ENCODE results near the gene GRID2IP.

GRID2IP gene

DNA sequence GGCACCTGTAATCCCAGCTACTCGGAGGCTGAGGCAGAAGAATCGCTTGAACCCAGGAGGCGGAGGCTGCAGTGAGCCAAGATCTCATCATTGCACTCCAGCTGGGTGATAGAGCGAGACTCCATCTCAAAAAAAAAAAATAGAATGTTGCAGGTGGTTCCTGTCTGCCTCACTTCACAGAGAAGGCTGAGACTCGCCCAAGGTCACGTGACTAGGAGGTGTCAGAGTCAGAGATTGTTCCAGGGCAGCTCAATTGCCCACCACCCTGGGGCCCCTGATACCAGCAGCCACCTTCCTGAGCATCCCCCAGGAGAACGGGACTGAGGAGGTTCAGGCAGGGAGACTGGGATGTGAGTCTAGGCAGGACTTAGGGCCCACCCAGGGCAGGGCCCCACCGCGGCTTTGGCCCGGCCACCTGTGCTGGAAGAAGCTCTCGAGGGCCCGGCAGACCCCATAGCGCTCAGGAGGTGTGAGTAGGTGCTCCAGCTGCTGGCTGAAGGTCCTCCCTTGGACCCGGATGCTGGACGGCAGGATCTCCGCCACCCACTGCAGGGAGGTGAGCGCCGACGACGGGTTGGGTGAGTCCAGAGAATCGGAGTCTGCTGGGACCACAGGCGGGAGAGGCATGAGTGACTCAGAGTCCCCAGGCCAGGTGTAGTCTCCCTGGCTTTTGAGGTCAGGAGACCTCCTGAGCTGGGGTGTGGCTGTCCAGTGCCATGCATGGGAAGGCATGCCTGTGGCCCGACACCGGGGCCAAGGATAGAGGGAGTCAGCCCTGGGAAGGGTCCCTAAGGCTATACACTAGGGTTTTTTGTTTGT lies 30.9 kb downstream of the GRID2IP start:
- no peak for DNase-seq (ENCODE audit: low read depth)

DNA sequence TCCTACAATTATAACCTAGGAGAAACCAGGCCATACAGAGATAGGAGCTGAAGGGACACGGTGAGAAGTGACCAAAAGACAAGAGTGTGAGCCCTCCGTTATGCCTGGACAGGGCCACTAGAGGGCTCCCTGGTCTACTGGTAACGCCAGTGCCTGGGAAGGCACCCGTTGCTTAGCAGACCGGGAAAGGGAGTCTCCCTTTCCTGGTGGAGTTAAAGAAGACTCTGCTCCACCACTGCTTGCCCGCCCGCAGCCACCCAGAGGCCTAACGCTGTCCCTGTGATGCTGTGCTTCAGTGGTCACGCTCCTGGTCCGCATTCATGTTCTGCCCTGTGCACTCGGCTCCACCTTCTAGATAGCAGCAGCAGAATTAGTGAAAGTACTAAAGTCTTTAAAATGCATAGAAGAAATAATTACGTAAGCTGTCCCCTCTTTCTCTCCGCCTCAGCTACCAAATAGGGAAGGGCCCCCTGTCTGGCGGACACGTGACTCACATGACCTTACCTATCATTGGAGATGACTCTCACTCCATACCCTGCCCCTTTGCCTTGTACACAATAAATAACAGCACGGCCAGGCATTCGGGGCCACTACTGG lies 34.8 kb downstream of the GRID2IP start:
- DNase-seq (ENCODE audit: low read depth): peak; percentile 43

DNA sequence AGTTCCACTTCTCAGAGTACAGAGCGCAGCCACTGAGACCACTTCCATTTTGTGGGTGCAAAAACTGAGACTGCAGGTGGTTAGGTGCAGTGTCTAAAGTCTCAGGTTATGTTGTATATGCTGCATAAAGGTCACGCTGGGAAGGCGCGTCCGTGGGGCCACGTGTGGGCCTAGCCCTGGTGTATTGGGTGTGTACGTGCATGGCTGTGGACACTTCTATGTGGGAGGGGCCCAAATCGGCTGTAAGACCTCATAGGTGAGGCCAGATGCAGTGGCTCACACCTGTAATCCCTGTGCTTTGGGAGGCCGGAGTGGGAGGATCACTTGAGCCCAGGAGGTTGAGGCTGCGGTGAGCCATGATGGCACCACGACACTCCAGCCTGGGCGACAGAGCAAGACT lies 37.7 kb downstream of the GRID2IP start:
- no peak for DNase-seq (ENCODE audit: low read depth)

DNA sequence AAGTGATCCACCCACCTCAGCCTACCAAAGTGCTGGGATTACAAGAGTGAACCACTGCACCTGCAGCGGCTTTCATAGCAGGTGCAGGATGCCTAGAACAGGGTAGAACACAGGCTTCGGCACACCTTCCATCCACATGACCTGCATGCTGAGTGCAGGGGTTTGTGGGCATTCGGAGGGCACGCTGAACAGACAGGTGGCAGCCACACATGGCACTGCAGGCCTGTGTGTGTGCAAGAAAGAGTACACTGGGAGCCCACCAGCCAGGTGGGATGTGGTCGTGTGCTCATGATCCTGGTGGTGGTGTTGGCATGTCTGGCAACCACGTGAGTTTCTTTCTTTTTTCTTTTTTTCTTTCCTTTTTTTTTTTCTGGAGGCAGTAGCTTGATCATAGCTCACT lies 38.4 kb downstream of the GRID2IP start:
- DNase-seq (ENCODE audit: low read depth): no peak

DNA sequence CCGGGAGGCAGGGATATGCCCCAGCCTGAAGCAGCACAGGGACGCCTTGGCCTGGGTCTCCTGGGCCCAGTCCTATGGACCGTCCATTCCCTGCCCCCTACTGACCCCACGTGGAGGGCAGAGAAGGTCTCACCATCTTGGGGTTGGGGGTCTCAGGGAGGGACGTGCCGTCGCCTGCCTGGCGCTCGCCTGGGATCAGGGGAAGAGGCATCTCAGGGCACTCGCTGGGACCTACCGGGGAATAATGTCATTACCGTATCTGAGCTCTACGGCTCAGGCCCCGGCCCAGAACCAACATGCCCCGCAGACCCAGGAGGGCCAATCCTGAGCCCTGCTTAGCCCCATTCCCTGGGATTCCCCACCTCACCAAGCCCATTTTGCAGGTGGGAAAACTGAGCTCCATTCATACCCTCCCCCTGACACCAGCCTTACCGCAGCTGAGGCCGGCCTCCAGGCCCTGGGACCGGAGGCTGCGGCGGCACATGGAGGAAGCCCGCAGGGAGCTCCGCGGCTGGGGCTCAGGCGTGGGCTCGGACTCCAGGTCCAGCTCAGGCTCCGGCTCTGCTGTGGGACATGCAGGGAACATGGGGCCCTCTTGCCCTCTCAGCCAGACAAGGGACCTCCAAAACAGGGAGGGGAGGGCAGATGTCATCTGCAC lies 40.7 kb downstream of the GRID2IP start:
- DNase-seq (ENCODE audit: low read depth): no peak

DNA sequence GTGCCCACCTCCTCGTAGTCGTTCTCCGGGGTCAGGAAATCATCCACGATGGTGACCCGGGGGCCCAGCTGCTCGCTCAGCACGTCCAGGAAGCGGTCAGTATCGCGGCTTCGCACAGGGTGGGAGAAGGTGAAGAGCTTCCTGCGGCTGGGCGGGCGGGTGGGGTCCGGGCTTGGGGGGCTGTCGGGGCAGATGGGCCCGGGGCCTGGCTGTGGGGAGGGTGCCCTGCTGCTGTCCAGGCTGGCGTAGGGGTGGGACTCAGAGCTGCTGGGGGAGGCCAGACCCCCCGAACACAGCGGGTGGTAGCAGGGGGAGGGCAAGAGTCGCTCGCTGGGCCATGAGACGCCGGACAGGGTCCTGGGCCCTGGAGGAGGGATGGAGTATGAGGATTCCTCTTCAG lies 42.3 kb downstream of the GRID2IP start:
- DNase-seq (ENCODE audit: low read depth): no peak

DNA sequence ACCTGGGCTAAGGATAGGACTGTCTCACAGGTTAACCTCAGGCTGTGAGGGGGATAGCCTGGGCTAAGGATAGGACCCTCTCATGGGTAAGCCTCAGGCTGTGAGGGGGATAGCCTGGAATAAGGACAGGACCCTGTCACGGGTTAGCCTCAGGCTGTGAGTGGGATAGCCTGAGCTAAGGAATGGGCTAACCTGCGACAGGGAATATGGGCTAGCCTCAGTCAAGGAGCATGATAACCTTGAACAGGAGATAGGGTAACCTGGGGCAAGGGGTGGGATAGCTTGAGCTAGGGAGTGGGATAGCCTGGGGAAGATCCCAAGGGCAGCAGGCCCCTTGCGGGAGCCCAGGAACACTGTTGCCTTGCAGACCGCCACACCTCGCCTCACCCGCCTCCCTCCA lies 42.7 kb downstream of the GRID2IP start:
- DNase-seq (ENCODE audit: low read depth): no peak

DNA sequence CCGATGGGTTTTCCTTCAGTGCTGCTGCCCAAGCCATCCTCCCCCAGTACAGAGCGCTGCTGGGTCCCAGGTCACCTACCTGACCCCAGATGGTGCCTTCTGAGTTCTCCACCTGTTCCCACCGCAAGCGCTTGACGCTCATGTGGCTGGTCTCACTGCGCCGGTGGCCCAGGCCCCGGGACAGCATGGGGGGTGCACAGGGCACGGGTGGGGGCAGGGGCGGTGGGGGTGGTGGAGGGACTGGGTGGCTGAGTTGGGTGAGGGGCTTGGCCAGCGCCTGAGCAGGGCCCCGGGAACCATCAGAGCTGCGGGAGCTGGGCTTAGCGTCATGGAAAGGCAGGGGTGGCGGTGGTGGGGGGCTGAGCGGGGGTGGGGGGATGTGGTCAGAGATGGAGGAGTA lies 43.4 kb downstream of the GRID2IP start:
- no peak for DNase-seq (ENCODE audit: low read depth)

DNA sequence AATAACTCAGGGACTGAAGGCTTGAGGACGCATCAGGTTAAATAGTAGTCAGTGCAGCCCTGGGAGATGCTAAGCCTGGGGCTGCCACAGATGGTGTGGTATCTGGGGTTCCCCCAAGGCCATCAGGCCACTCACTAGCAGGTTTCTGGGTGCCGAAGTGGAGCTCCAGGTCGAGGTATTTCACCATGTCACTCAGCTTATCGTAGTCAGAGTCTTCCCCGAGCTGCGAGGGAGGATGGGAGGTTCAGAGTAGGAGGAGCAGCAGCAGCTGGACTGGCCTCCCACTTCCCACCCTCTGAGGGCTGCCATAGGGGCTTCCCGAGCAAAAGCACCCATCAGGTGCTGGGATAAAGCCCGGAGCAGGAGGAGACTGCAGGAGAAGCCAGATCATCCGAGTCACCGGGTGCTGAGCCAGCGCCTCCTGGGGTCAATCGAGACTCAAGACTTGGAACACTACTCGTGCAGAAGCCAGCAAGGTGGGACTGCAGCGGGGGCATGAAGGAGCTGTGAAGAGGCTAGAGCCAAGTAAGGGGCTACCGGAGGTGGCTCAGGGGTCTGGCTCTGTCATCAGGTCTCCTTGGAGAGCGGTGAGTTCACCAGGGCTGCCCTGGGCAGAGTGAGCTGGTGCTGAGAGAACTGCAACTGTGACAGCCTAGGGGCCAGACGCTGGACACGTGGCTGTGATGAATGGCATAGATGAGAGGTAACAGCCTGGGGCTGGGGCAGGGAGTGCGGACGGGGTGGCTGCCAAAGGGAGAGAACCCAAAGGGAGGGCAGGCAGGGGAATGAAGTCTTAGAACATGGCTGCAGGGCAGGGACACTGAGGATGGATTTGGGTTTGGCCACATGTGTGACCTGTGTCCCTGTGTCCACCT lies 45.3 kb downstream of the GRID2IP start:
- DNase-seq (ENCODE audit: low read depth): no peak

DNA sequence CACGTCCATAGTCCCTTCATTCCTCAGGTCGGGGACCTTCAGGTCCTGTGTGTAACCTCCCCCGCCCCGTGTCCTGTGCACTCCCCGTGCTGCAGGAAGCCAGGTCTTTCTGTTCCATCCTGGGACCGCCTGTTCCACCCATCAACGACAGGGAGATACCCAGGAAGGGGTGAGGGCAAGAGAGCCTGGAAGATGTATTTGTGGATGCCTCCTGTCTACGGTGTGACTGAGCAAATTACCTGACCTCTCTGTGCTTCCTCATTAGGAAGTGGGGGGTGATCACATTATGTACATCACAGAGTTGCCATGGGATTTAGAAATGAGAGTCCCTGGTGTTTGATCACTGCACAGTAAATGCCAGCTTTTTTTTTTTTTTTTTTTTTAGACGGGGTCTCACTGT lies 46.3 kb downstream of the GRID2IP start:
- DNase-seq (ENCODE audit: low read depth): no peak

DNA sequence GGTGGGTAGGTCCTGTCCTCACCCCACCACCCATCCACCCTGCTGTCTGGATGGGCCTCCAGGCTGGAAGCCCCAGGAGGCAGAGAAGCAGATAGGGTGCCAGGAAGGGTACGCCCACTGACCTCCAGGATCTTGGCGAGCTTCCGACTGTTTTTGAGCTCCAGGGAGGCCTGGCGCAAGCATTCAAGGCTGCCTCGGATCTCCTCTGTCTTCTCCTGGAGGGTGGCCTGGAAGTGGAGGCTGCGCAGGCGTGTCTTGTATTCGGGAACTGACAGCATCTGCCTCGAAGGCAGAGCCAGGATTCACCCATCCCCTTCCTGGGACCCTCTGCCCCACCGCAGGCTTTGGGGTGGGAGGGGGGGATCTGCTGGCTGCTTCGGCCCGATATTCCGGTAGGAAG lies 48.4 kb downstream of the GRID2IP start:
- DNase-seq (ENCODE audit: low read depth): no peak

DNA sequence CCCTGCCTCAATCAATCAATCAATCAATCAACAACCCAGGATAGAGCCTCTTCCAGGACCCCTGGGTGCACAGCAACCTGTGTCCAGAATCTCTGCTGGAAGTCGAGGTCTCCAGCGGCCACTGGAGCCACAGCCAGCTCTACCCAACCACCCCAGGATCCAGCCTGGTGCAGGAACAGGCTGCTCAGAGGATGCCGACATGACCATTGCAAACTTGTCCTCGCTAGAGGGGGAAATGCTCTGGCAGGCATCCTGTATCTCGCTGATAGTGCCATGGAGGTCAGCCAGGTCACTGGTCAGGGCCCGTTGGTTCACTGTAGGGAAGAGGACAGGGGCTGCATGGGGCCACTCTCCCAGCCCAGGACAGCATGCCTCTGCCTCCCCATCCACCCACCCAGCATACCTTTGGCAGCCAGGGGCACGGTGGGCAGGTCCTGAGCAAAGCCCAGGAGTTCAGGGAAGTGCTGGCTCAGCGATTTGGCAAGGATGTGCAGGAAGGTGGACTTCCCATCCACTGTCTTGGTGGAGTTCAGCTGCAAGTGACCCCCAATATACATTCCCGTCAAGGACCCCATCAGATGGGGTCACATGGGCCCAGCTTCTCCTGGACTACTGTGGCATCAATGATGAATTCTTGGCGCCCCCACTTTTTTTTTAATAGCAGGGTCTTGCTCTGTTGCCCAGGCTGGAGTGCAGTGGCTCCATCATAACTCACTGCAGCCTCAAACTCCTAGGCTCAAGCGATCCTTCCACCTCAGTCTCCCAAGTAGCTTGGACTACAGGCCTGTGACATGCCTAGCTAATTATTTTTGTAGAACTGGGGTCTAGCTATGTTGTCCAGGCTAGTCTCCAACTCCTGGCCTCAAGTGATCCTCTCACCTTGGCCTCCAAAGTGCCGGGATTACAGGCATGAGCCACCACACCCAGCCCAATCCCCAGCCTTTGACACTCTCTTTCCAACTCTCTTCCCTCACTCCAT lies 49.4 kb downstream of the GRID2IP start:
- DNase-seq (ENCODE audit: low read depth): no peak

DNA sequence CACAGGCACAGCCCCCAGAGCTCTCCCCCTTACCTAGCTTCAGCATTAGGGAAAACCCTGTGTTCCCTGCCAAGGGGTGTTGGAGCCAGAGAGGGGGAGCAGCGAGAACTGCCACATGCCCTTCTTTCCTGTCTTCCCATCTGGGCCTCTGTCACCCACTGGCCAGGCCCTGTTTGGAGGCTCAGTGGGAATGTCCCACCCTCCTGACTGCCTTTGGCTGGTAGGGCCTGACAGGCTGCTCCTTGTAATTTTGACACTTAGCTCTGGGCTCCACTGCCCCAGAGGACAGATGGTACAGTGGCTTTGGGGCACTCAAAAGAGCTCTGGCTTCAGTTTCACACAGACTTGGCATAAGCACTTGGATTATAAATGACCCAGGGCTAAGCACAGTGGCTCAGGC lies 50.6 kb downstream of the GRID2IP start:
- DNase-seq (ENCODE audit: low read depth): no peak

DNA sequence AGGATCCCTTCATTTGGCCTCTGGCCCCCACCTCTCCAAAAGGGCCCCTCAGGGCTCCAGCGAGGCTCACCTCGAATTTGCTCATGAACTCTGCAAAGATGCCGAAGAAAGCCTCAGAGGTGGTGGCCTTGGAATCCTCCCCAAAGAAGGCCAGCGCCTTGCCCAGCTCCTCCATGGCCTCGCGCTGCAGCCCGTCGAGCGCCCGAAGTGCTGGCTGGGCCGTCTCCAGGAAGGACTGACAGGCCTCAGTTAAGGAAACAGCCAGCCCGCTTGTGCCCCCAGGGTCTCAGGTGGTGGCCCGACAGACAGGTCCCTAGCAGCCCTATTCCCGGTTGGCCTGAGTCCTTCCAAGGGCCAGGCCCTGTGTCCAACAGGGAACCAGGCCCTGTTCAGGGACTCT lies 53.3 kb downstream of the GRID2IP start:
- DNase-seq (ENCODE audit: low read depth): no peak

DNA sequence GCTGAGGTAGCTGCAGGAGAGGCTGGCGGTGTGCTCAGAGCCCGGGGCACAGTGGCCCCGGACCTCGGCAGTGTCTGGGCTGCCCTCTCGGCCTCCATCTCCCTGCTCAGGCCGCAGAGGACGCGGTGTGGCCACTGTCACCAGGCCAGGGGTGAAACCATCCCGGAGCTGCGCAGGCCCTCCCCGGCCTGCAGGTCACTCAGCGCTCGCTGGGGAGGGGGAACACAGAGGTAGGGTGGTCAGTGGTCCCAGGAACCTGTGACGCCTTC lies 53.7 kb downstream of the GRID2IP start:
- no peak for DNase-seq (ENCODE audit: low read depth)

DNA sequence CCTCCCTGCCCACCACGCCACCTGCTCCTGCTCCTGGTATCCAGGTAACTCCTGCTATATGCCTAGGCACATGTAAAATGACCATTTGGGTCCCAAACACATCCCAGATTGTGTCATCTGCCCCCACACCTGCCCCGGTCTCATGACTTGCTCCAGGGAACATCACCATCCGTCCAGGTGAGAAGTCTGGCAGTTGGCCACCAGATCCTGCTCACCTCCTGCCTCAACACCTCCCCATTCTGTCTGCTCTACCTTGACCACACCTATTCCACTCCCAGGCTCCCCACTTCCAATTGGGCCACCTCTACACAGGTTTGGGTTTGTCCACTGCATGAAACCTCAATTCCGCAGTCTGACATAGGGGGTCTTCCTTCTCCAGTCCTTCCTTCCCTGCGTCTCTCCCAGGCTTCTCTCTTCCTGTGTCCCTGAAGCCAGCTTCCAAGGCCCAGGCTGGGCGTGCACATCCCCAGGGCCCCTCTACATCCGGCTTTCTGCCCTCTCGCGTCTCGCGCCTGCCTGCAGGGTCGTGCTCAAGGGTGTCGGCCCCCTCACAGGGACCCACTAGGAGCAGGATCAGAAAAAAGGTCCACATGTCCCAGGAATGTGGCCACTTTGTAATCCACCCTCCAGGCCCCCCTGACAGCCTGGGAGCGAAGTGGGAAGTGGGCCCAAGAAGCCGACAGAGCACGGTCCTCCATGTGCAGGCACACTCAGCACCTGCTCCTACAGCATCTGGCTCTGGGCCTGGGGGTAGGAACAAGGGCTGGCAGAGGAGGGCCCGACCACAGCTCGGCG lies 54.2 kb downstream of the GRID2IP start:
- no peak for DNase-seq (ENCODE audit: low read depth)

DNA sequence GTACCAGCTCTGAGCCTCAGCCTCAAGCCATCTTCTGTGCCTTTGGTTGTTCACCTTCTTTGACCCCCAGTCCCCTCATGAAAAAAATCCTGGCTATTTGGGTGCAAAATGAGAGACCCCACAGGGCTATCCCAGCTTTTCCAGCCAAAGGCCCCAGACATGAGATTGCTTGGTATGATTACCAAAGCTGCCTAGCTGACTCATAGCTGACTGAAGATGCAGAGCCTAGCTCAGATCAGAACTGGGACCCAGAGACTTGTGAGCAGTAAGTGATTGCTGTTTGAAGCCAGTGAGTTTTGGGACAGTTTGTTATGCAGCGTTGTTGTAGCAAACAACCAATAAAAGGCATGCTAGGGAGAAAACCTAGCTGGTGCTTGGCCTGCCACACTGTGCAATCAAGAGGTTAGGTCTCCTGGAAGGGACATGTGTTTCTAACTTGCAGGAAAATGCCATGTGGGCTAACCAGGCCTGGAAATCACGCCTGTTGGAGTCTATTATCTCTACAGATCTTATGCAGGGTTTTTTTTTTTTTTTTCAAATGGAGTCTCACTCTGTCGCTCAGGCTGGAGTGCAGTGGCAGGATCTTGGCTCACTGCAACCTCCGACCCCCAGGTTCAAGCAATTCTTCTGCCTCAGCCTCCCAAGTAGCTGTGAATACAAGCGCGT lies 55.5 kb downstream of the GRID2IP start:
- no peak for DNase-seq (ENCODE audit: low read depth)

DNA sequence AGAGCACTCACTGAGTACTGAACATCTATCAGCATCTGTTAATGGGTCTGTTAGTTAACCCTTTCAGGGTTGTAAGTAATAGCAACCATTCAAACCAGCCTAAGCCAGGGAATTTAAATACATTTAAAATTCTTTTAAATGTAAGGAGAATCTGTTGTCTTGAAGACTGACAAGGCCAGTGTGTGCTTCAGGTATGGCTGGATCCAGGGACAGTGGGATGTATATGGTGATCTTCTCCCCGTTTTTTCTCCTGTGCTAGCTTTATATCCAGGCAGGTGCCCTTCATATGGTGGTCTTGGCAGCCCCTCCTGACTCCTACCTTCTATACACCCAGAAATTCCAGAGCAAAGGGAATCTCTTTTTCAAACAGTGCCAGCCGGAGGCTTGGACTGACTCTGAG lies 56.9 kb downstream of the GRID2IP start:
- no peak for DNase-seq (ENCODE audit: low read depth)

DNA sequence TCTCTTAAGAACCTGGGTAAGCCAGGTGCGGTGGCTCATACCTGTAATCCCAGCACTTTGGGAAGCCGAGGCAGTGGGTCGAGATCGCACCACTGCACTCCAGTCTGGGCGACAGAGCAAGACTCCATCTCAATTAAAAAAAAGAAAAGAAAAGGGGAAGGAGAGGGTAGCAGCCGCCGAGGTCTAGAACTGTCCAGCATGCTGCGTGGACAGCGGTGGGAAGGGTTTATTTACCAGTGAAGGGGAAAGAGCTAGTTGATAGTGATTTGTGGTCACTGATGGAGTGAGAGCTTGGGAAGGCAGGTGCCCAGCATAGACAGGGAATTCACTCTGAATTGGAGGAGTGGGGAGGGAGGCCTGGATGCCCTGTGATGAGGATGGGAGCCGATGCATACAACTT lies 60.1 kb downstream of the GRID2IP start:
- no peak for DNase-seq (ENCODE audit: low read depth)

DNA sequence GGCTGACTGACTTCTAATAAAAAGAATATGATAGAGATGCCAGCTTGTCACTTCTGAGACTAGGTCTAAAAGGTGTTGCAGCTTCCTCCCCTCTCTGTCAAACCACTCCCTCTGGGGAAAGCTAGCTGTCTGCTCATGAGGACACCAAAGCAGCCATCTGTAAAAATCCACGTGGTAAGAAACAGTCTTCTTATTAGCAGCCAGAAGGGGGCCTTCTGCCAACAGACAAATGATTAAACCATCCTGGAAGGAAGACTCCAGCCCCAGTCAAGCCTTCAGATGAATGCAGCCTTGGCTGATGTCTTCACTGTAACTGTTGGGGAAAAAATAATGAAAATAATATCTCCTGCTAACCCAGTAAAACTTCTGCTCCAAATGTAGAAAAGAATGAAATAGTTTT lies 61.6 kb downstream of the GRID2IP start:
- DNase-seq (ENCODE audit: low read depth): no peak

Measured in GM04503 (cell line).